IMR-90 (cell line): ENCODE measurements around the gene SEZ6L. TPM values are rescaled to one million over a fixed set of nuclear protein-coding genes. Genes with fewer than 3 reads are reported as not detected.

ENCODE experiments used
- ATAC-seq: fragments of 200-7000 bp; cut with Tn5 transposase; 2 replicates; pipeline ENCODE4 v1.9.1; 2020; ENCODE audit warnings: low read depth, mild to moderate bottlenecking, moderate library complexity
- BruUV-seq: library from RNA; stranded (reverse); fragments of 400-500 nt; replicated peaks from 2 replicates; lab custom pipeline; 2021; lab: Mats Ljungman, UMichigan
- CTCF ChIA-PET: fragments of 300-600 bp; formaldehyde crosslinking; extraction: SDS; loops from one replicate; lab custom pipeline; 2021; ENCODE audit warnings: antibody characterized with exemption; lab: Yijun Ruan, JAX
- POLR2A ChIA-PET: fragments of 300-600 bp; sonication (Branson Sonifier 250); formaldehyde crosslinking; loops from one replicate; lab custom pipeline; 2022; ENCODE audit warnings: antibody characterized with exemption; ENCODE audit not compliant: unreplicated experiment; lab: Charles Lee
- DNase-seq: peaks from one replicate; pipeline ENCODE4 v3.0.0; 2013
- H2AFZ ChIP-seq: replicated peaks from 2 replicates; pipeline ENCODE3; 2013; ENCODE audit warnings: low read length, mild to moderate bottlenecking; ENCODE audit not compliant: poor library complexity
- H2AK5ac ChIP-seq: 2 replicates; pipeline ENCODE4 v1.6.1; 2013; ENCODE audit warnings: low read depth, low read length, inconsistent platforms
- H2AK9ac ChIP-seq: replicated peaks from 2 replicates; pipeline ENCODE3; 2013; ENCODE audit warnings: mild to moderate bottlenecking, low read depth, low read length, moderate library complexity; ENCODE audit not compliant: poor library complexity
- H2BK120ac ChIP-seq: 2 replicates; pipeline ENCODE4 v1.6.1; 2013; ENCODE audit warnings: low read depth, low read length, inconsistent platforms
- H2BK15ac ChIP-seq: 3 replicates; pipeline ENCODE4 v1.6.1; 2013; ENCODE audit warnings: low read depth, low read length, inconsistent platforms
- H2BK20ac ChIP-seq: 2 replicates; pipeline ENCODE4 v1.6.1; 2013; ENCODE audit warnings: low read depth, mild to moderate bottlenecking, inconsistent platforms, low read length, moderate library complexity
- H2BK5ac ChIP-seq: 2 replicates; pipeline ENCODE4 v1.6.1; 2013; ENCODE audit warnings: mild to moderate bottlenecking, low read depth, low read length, inconsistent platforms; ENCODE audit not compliant: poor library complexity, severe bottlenecking
- H3K14ac ChIP-seq: replicated peaks from 2 replicates; pipeline ENCODE4 v1.6.1; 2013; ENCODE audit warnings: low read depth, low read length, inconsistent platforms
- H3K18ac ChIP-seq: 2 replicates; pipeline ENCODE4 v1.6.1; 2013; ENCODE audit warnings: low read depth, low read length, control low read depth
- H3K23ac ChIP-seq: 2 replicates; pipeline ENCODE4 v1.6.1; 2013; ENCODE audit warnings: low read depth, low read length, inconsistent platforms
- H3K27ac ChIP-seq: 2 replicates; pipeline ENCODE4 v1.5.1; 2013; ENCODE audit warnings: mild to moderate bottlenecking, control low read depth, low read length; ENCODE audit not compliant: insufficient read depth
- H3K27me3 ChIP-seq: 2 replicates; pipeline ENCODE4 v1.6.1; 2013; ENCODE audit warnings: low read length; ENCODE audit not compliant: control insufficient read depth, insufficient read depth
- H3K36me3 ChIP-seq: 2 replicates; pipeline ENCODE4 v1.6.1; 2013; ENCODE audit warnings: low read length, mixed read lengths; ENCODE audit not compliant: control insufficient read depth, insufficient read depth
- H3K4ac ChIP-seq: 2 replicates; pipeline ENCODE4 v1.6.1; 2013; ENCODE audit warnings: low read depth, low read length, inconsistent platforms
- H3K4me1 ChIP-seq: 2 replicates; pipeline ENCODE4 v1.6.1; 2013; ENCODE audit warnings: low read length, mixed read lengths; ENCODE audit not compliant: control insufficient read depth, insufficient read depth
- H3K4me2 ChIP-seq: 2 replicates; pipeline ENCODE4 v1.6.1; 2013; ENCODE audit warnings: low read depth, mild to moderate bottlenecking, control low read depth, low read length, moderate library complexity
- H3K4me3 ChIP-seq: 2 replicates; pipeline ENCODE4 v1.5.1; 2013; ENCODE audit warnings: low read depth, mild to moderate bottlenecking, control low read depth, low read length, moderate library complexity; ENCODE audit not compliant: insufficient read depth
- H3K56ac ChIP-seq: 2 replicates; pipeline ENCODE4 v1.6.1; 2013; ENCODE audit warnings: low read length, inconsistent platforms; ENCODE audit not compliant: insufficient read depth; ENCODE audit errors: extremely low read depth
- H3K79me1 ChIP-seq, 2 experiments: 2 replicates each; pipeline ENCODE4 v1.6.1; 2013; ENCODE audit warnings: low read length in 2 of 2, inconsistent platforms in 1 of 2, low read depth in 1 of 2
- H3K9ac ChIP-seq: 2 replicates; pipeline ENCODE4 v1.6.1; 2013; ENCODE audit warnings: low read depth, low read length, control low read depth
- H3K9me1 ChIP-seq: 2 replicates; pipeline ENCODE4 v1.6.1; 2013; ENCODE audit warnings: low read length, inconsistent platforms; ENCODE audit not compliant: insufficient read depth
- H3K9me3 ChIP-seq: 2 replicates; pipeline ENCODE4 v1.6.1; 2013; ENCODE audit warnings: low read length; ENCODE audit not compliant: control insufficient read depth, insufficient read depth
- H4K20me1 ChIP-seq: 2 replicates; pipeline ENCODE4 v1.6.1; 2013; ENCODE audit warnings: low read length, inconsistent platforms; ENCODE audit not compliant: insufficient read depth
- H4K5ac ChIP-seq: 2 replicates; pipeline ENCODE4 v1.6.1; 2013; ENCODE audit warnings: mild to moderate bottlenecking, low read depth, low read length, control low read depth
- H4K8ac ChIP-seq, 2 experiments: 2 replicates each; pipeline ENCODE4 v1.6.1; 2013; ENCODE audit warnings: low read depth in 2 of 2, low read length in 2 of 2, control low read depth in 1 of 2, inconsistent platforms in 1 of 2
- H4K91ac ChIP-seq: 2 replicates; pipeline ENCODE4 v1.6.1; 2013; ENCODE audit warnings: low read depth, low read length, inconsistent platforms; ENCODE audit not compliant: insufficient read depth
- MAFK ChIP-seq: IDR thresholded peaks from 2 replicates; pipeline ENCODE4 v1.6.1; 2012; ENCODE audit warnings: low read depth, low read length, improper control_type of control experiment
- MAZ ChIP-seq: IDR thresholded peaks from 2 replicates; pipeline ENCODE4 v1.6.1; 2012; ENCODE audit warnings: low read depth, mild to moderate bottlenecking, low read length, improper control_type of control experiment, moderate library complexity, borderline replicate concordance
- SMC3 ChIP-seq: fragments of 150-350 bp; IDR thresholded peaks from 2 replicates; pipeline ENCODE4 v1.6.1; 2016; ENCODE audit warnings: low read depth, mild to moderate bottlenecking, antibody characterized with exemption, low read length, moderate library complexity
- WGBS, 2 experiments: methylation state at CpG; one replicate each; pipeline versions ENCODE4 v1.1.5 to v1.1.7; 2013; ENCODE audit warnings: missing lambda C conversion rate in 2 of 2; ENCODE audit not compliant: insufficient read length in 1 of 2; ENCODE audit errors: extremely low coverage in 2 of 2; 5-methylcytosine and 5-hydroxymethylcytosine counted together
- dilution Hi-C: fragments of 300-500 bp; cut with HindIII; formaldehyde crosslinking; loops from one replicate; pipeline ENCODE4 v1.14.3; 2018; ENCODE audit warnings: low sequenced_read_pairs; ENCODE audit not compliant: unreplicated experiment
- in situ Hi-C: fragments of 300-500 bp; cut with MboI; formaldehyde crosslinking; loops from 3 replicates; pipeline ENCODE4 v1.14.3; 2019; ENCODE audit warnings: low sequenced_read_pairs, inconsistent platforms, mixed read lengths
- intact Hi-C: fragments of 100-400 bp; cut with micrococcal nuclease; formaldehyde crosslinking; loops from 2 replicates; pipeline ENCODE4 v1.10.0; 2022
- polyA plus RNA-seq, 3 experiments: library from polyadenylated mRNA; depleted of rRNA; stranded (reverse); fragments of >200 nt; gene quantifications; 2 replicates each; pipeline ENCODE4 v1.2.3, GENCODE V29; 2012; ENCODE audit warnings: low replicate concordance in 1 of 3
- total RNA-seq: library from RNA; depleted of rRNA; stranded (reverse); fragments of >200 nt; gene quantifications from 2 replicates; pipeline ENCODE4 v1.2.3, GENCODE V29; 2012

SEZ6L gene
- total and polyA plus RNA-seq, 2 of the 4 experiments (the other 2 are of a cell fraction), result not detected

DNA sequence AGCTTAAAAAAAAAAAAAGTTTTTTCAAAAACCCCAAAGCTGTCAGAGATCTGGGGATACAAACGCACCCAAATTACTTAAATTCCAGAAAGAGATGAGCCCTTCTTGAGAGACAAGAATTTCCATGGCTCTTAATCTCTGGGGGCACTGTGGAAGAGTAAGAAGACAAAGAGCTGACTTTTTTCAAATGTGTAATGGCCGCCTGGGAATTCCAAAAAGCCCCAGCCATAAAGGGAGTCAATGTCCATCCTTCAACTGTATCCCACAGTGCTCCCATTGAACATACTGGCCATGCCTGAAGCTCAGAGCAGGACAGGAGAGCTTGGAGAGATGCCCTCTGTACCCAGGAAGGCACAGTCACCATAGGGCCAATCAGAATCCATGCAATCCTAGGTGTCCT is 222.4 kb downstream of the SEZ6L start:
- ChIA-PET CTCF (no interaction called here), POLR2A (interaction anchor here (0.6 kb wide), 1 partner anchor 92 kb away, joined by 8 read pairs; the partner anchor contains the start of genes HPS4 and SRRD)
- H2AK5ac ChIP-seq, result no peak overlapping the region
- H3K4ac ChIP-seq, result no peak overlapping the region
- no peak overlapping the region for H3K27ac ChIP-seq
- H3K4me1 ChIP-seq, result no peaks in the 10 kb centered on the region
- no peaks in the 10 kb centered on the region for H4K20me1 ChIP-seq
- no peak overlapping the region for H4K5ac ChIP-seq
- TF ChIP-seq SMC3 (no peak), MAFK (no peak), MAZ (no peak)
- H3K14ac ChIP-seq, result no peak overlapping the region
- H2BK15ac ChIP-seq, result no peak overlapping the region
- no peak overlapping the region for H2BK120ac ChIP-seq
- no peaks in the 10 kb centered on the region for H3K79me1 ChIP-seq
- no peak overlapping the region for H2BK5ac ChIP-seq
- no peak overlapping the region for H3K4me2 ChIP-seq
- no peak overlapping the region for H3K4me3 ChIP-seq
- H3K27me3 ChIP-seq, result peaks cover 10% of the 10 kb centered on the region
- H3K56ac ChIP-seq, result no peak overlapping the region
- H3K9me3 ChIP-seq, result no peaks in the 10 kb centered on the region
- DNase-seq (no peak), ATAC-seq (no peak)
- no peak overlapping the region for H3K18ac ChIP-seq
- WGBS, 2 experiments, result no CpG with 5 or more reads among the region's 2 CpGs
- H3K36me3 ChIP-seq, result no peaks in the 10 kb centered on the region
- BruUV-seq, result no TSS peak
- no peak overlapping the region for H4K91ac ChIP-seq
- H2BK20ac ChIP-seq, result no peak overlapping the region
- H3K23ac ChIP-seq, result no peak overlapping the region
- no peak overlapping the region for H3K9ac ChIP-seq
- no peak overlapping the region for H2AFZ ChIP-seq
- no peaks in the 10 kb centered on the region for H3K9me1 ChIP-seq
- in situ Hi-C loops (no loop called here), intact Hi-C loops (no loop called here), dilution Hi-C loops (no loop called here)
- no peak overlapping the region for H4K8ac ChIP-seq
- H2AK9ac ChIP-seq, result no peak overlapping the region
